Putamen (tissue), 1 donor: Measurements from ENCODE around the gene SCAMP4.

Source experiments
- DNase-seq: peaks from one replicate; pipeline ENCODE4 v3.0.0-alpha.2; 2016; ENCODE audit warnings: low spot score

The SCAMP4 gene

DNA sequence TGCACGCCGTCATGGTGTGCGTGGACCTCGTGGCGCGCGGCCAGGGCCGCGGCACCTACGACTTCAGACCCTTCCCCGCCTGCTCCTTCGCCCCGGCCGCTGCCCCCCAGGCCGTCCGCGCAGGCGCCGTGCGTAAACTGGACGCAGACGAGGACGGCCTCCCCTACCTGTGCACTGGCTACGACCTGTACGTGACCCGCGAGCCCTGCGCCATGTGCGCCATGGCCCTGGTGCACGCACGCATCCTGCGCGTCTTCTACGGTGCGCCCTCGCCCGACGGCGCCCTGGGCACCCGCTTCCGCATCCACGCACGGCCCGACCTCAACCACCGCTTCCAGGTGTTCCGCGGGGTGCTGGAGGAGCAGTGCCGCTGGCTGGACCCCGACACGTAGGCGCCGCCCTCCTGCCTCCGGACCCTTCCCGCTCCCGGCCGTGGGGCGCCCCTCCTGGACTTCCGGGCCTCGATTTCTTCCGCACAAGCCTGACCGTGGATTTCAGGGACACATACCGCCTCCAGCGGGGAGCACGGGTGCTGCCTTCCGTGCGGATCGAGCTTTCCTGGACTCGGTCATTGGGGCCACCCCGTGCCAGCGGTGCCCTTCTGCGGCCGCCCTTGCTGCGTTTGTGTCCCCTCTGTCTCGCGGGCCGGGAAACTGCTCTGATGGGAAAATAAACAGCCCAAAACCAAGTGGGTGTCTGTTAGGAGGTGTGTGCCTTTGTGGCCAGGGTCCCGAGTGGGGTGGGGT, 7.7 kb downstream of the SCAMP4 start:
- DNase-seq = no peak

DNA sequence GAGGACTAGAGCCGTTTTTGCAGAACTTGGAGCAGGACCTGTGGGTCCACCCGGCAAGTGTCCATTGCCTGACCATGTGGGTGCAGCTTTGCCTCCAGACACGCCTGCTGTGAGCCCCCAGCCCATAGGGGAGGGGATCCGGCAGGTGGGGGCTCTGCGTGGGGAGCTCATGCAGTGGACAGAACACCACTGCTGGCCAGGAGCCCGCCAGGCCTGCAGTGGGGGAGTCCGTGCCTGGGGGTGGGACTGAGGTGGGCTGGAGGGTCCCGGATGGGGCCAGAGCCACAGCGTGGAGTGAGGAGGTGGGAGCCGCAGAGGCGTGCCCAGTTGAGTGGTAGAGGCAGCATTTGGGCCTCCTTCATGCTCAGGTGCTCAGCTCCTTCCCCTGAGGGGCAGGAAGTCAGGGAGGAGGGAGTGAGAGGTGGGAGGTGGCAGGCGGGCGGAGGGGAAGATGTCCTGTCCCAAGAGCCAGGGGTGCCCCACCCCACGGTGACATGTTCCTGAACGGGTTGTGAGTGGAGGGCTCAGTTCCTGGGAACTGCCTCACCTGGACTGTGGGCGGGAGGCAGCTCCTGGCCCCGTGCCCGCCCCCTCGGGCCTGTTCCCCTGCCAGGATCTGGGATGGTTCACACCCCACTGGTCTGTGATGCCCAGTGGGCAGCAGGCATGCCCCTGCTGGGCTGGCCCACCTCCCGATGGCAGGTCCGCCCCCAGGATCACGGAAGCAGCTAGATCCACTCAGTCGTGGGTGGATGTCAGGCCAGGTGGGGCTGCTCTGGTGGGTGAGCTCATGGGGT, 8.8 kb downstream of the SCAMP4 start:
- DNase-seq = no peak

DNA sequence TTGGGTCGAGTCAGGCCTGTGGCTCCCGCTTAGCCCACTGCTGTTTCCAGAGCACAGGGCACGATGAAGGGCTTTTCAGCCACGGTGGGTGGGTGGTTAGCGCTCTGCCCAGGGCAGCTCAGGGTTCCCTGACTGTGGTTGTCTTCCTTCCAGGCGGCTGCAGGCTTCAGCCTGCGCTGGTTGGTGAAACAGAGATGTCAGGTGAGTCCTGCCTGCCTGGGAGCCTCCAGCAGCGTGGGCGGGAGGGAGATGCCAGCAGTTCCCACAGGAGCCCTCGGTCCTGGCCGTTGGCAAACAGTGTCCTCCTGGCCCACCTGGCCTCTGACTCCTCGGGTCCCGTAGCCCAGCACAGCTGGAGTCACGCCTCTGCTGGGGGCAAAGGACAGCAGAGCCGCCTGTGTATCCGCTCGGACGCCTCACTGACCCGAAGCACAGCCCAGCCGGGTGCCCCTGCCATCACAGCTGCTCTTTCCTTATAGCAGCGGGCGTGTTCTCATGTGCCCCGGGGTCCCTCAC, 9.7 kb downstream of the SCAMP4 start:
- DNase-seq = no peak

DNA sequence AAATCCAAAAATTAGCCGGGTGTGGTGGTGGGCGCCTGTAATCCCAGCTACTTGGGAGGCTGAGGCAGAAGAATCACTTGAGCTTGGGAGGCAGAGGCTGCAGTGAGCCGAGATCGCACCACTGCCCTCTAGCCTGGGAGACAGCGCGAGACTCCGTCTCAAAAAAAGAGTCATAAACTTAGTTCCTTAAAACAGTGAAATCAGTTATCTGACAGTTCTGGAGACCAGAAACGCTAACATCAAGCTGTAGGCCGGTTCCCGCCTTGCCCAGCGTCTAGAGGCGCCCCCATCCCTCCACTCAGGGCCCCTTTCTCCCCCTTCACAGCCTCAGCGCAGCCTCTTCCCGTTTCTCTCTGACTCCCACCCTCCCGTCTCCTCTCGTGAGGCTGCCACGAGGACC, 11.9 kb downstream of the SCAMP4 start:
- DNase-seq = no peak

DNA sequence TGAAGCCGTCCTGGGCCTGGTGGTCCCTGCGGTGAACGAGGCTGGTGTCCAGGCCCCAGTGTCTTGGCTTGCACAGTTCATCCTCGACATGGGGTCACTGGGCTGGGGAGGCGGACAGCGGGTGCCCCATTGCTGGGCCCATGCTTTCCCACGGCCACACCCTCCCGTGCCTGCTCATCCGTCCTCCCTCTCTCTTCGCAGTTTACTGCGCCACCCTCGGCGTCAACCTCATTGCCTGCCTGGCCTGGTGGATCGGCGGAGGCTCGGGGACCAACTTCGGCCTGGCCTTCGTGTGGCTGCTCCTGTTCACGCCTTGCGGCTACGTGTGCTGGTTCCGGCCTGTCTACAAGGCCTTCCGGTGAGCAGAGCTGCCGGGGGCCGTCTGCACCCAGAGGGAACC, 12.7 kb downstream of the SCAMP4 start:
- no peak for DNase-seq

DNA sequence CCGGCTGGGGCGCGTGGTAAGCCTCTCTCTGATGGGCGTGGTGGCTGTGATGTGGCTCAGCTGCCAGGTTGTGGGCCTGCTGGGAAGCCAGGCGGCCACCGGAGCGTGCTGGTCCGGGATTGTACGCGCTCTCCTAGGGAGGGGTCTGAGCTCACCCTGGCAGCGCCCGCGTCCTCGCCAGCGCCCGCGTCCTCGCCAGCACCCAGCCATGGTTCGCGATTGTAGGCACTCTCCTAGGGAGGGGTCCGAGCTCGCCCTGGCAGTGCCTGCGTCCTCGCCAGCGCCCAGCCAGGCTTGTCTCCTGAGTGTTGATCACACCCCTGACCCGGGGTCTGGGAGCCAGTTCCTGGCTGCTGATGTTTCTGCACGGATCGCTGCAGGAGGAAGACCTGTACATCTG, 13.8 kb downstream of the SCAMP4 start:
- no peak for DNase-seq

DNA sequence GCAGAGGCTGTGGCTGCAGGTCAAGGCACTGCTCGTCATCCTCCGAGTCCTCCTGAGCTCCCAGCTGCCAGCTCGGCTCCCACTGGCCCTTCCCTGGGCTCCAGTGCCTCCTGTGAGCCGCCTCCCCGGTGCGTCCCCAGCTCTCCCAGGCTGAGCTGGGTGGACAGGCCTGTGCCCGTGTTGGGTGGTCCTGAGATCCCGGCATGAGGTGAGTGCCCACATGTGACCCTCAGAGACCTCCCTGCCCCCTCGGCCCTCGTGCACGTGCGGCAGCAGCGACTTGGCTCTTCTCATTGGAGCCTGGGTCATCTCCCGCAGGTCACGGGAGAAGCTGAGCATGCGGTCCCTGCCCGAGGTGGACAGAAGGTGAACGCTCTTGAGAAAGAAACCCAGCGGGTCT, 15.4 kb downstream of the SCAMP4 start:
- DNase-seq = no peak

DNA sequence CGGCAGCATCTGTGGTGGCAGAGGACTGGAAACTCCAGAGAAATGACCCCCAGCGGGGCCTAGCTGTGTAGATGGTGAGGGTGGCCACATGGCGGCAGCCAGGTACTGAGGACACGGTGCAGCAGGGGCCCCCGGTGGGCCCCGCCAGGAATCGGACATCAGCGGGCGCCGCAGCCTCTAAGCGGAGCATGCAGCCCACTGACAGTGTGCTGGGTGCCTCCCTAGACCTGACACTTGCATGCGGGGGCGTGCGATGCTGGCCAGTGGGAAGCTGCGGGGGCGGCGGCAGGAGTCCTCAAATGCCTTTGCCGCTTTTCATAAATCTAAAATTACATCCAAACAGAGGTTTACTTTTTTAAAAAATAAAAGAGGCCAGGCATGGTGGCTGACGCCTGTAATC, 16.1 kb downstream of the SCAMP4 start:
- no peak for DNase-seq

DNA sequence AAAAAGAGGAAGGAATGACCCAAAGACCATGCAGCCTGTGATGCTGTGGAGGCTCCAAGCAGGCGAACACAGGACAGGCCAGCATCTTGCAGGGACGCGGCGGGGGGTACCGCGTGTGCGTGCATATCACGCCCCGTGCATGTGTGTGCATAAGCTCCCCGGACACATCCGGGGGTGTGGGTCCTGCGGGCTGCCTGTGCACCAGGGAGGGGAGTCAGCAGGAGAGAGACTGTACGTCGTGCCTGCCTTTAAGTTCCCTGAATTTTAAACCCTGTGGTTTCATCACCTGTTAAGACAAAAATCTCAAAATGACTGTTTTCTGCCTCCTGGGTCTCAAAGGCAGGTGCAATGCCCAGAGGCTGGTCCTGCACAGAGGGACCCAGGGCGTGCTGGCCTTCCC, 16.6 kb downstream of the SCAMP4 start:
- no peak for DNase-seq

DNA sequence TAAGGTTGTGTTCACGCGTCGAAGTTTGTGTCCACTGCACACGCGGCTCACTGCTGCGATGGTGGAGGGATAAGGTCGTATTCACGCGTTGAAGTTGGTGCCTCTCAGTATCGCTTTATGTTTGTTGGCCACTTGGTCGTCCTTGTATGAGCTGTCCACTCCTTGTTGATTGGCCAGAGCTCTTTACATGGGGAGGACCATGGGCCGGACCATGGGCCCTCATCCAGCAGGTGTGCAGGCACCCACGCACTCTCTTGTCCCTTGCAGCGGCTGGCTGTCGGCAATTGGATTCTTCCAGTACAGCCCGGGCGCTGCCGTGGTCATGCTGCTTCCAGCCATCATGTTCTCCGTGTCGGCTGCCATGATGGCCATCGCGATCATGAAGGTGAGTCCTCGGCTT, 17.6 kb downstream of the SCAMP4 start:
- no peak for DNase-seq

DNA sequence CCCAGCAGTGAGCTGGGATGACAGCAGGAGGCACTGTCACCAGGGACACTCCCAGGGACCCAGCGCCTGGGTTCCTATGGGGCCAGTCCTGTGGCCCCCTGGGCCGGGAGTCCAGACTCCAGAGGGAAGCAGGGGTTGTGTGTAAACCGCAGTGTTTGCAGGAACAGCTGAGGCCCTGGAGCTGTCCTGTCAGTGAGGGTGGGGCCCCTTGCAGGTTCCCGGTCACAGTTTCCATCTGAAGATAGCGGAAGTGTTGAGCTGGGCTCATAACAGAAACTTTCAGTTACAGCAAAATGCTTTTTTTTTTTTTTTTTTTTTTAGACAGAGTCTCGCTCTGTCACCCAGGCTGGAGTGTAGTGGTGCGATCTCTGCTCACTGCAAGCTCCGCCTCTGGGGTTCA, 18.1 kb downstream of the SCAMP4 start:
- DNase-seq = no peak

DNA sequence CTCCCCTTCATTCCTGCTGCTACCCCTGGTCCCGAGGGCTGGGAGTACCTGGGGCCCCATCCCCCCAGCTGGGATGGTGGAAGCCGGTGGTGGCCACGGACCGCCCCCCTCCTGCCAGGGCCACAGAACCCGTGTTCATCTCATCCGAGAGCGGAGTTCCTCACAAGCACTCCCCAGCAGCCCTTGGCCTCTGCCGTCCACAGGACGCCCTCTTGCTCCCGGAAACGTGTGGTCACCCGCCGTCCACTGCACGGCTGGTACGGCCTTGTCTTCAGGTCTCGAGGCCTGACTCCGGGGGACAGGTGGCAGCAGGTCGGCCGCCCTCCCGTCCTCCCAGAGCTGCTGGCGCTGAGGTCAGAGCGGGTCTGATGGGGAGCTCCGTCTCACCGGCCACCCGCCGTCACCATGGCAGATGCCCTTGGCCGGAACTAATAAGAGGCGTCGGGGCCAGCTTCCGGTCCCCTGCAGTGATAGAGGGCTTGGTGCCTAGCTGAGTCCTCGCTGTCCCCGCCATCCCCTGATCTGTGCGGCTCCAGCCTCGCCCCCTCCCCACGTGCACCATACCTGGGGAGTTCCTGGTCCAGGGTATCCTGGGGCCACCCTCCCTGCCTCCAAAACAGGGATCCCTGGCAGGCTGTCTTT, 19.2 kb downstream of the SCAMP4 start:
- no peak for DNase-seq

DNA sequence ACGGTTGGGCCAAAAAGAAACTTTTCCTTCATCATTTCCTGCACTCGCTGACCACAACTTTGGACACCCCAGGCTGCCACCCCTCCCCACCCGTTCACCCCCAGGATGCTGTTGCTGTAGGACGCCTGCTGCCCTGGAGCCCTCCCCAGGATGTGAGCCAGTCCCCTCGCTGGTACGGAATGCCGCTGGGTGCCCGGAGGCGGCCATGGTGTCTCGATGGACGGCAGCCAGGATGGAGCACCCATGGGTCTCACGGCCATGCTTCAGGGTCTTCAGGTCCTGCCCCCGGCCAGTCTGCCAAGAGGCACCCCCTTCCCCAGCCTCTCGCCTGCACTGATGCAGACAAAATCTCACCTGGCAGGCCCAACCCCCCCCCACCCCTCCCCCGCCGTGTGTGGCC, 20.3 kb downstream of the SCAMP4 start:
- no peak for DNase-seq

DNA sequence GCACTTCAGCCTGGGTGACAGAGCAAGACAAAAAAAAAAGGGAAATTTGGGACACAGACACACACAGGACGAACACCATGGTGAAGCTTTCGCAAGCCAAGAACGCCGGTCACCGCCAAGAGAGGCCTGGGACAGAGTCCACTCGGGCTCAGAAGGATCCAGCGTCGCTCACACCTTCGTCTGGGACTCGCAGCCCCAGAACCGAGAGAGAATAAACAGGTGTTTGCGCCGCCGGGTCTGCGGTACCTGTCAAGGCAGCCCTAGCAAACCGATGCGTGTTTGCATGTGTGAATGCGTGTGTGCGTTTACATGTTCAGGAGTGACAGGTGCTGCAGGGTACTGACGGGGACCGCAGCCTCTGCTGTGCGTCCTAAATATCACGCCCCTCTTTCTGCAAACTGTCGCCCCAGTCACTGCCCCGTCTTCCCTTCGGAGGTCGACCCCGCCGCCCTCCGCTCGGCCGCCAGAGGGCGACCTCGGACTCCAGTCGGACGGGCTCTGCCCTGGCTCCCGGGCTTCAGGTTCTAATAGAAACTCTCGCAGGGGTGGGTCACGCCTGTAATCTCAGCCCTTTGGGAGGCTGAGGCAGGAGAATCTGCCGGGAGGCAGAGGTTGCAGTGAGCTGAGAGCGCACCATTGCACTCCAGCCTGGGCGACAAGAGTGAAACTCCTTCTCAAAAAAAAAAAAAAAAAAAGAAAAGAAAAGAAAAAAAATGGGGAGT, 24.0 kb downstream of the SCAMP4 start:
- DNase-seq = peak; percentile 69

DNA sequence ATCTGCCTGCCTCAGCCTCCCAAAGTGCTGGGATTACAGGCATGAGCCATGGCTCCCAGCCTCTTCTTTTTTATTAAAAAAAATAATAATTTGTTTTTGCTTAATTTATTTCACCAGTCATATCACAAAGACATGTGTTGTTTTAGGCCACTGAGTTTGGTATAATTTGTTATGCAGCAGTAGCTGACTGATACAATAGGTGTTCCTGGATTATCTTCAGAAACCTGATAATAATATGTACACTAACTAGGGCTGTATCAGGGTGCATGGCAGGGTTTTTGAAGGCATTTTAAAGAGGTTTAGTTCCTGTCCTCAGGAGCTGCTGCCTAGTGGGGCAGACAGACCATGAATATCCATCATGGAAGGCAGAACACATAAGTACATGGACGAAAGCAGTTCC, 26.2 kb downstream of the SCAMP4 start:
- no peak for DNase-seq

DNA sequence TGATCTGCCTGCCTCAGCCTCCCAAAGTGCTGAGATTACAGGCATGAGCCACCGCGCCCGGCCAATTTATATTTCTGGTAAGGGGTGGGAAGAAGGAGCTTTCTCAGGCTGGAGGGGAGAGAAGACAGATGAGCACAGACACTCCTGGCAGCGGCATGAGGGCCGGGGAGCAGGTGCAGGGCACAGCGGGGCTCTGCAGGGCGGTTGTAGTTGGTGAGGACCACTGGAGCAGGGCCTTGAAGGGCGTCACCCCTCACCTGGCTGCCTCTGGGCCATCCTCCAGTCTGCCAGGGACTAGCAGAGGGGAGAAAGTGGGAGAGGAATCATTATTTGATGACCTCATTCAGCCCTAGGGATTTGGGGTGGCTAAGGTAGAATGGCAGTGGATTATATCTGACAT, 27.2 kb downstream of the SCAMP4 start:
- DNase-seq = no peak

DNA sequence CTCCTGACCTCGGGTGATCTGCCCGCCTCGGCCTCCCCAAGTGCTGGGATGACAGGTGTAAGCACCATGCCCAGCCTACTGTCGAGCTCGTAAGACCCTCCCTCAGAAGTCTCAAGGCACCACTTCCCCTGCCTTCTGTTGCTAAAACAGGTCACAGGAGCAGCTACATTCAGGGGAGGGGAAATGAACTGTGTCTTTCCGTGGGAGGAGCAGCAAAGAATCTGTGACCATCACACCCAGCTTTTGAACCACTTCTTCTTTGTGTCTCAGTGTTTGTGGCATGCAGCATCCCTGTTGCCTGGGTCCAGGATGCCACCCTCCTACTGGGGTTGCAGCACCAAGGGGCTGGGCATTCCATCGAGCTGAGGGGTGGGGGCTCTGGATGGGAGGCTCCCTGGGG, 28.0 kb downstream of the SCAMP4 start:
- no peak for DNase-seq

DNA sequence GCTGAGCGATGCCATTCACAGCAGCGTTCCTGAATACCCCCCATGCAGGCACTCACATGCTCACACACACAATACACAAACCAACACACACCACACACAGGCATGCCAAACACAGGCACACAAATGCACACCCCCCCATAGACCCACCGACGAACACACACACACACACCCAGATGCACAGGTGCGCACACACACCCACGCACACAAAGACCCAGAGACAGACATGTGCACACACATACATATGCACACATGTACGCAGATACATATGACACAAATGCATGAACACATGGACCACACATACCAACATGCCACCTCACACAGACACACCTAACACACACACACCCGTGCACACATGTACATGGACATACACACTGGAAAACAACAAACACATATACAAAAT, 28.7 kb downstream of the SCAMP4 start:
- DNase-seq = no peak

DNA sequence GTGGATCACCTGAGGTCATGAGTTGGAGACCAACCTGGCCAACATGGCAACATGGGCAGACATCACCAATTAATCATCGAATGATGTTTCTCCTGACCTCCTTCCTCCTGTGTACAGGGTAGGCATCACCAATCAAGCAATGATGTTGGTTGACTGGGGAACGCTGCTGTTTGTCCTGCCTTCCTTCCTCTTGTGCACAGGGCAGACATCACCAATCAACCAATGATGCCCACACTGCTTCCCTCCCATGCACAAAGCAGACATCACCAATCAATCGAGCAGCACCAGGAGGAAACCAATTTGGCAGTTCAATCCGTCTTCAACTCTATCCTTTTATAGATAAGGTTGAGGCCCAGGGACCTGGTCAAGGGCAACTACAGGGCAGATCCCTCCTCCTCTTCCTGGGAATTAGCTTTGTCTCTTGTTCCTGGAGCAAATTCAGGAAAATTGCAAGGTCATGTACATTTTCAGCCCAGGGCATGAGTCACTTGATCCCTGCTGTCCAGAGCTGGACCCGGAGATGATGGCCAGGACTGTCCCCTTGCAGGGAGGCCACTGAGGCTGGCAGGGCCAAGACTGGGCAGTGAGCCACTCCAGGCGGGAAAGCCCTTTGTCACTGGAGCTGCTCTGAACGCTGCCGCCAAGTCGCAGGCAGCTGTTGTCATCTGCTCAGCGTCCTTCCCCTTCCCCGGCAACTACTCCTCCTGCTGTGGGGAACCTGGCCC, 30.4 kb downstream of the SCAMP4 start:
- DNase-seq = no peak

DNA sequence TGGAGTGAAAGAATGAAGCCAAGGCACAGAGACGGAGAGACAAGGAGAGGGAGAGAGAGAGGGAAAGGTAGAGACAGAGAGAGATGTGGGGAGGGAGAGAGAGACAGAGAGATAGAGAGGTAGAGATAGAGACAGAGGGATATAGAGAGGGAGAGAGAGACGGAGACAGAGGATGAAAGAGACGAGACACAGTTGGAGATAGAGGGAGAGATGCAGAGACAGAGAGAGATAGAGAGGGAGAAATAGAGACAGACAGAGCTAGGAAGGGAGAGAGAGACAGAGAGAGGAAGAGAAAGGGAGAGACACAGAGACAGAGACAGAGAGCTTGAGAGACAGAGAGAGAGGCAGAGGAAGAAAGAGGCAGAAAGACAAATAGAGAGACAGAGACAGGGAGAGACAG, 31.2 kb downstream of the SCAMP4 start:
- no peak for DNase-seq

DNA sequence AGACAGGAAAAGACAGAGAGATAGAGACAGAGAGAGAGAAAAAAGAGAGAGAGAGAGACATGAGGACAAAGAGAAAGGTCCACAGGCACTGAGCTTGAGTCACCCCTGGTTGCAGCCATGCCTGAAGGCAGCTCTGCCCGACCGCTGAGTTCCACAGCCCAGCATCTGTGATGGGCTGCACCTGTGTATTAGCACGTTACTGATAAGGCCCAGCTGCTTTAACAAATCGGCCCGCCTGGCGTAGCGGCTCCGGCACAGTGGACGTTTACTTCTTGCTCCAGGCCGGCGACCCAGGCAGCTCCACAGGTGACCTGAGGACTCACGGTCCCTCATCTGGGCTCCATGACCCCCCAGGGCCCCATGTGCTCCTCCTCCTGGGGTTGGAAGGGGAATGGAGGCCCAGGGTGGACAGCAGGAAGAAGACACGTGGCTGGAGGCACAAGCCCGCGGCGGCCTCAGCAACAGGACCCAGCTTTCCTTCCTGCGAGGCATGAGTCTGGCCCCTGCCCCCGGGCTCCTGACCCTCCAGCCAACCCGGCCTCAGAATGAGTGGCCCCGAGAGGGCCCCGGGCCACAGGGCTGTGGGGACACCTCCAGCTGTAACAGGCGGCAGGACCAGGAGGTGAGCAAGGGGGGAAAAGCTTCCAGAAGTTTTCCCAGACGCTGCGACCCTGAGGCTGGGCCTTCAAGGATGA, 31.9 kb downstream of the SCAMP4 start:
- no peak for DNase-seq
